Superior temporal gyrus (tissue), 1 donor: ENCODE data around the gene HMCN2.

ENCODE experiments used
- DNase-seq: peaks from one replicate; pipeline ENCODE4 v3.0.0-alpha.2; 2016; ENCODE audit errors: extremely low spot score

The HMCN2 gene

GRCh38 chr9:130364619-130365322, 99.2 kb downstream of the HMCN2 start:
- no peak for DNase-seq

- no peak for DNase-seq
Observed at GRCh38 chr9:130365323-130365721, 99.8 kb downstream of the HMCN2 start.

- DNase-seq = no peak
Observed at GRCh38 chr9:130366072-130366471, 100.5 kb downstream of the HMCN2 start.

GRCh38 chr9:130366888-130367550, 101.5 kb downstream of the HMCN2 start:
- DNase-seq = no peak

- no peak for DNase-seq
Observed at GRCh38 chr9:130368631-130369103, 103.1 kb downstream of the HMCN2 start.

GRCh38 chr9:130370226-130370625, 104.7 kb downstream of the HMCN2 start:
- no peak for DNase-seq

GRCh38 chr9:130371196-130371966, 105.8 kb downstream of the HMCN2 start:
- no peak for DNase-seq

- no peak for DNase-seq
Observed at GRCh38 chr9:130372057-130372456, 106.5 kb downstream of the HMCN2 start.

- DNase-seq = no peak
Observed at GRCh38 chr9:130373679-130374325, 108.2 kb downstream of the HMCN2 start.

- no peak for DNase-seq
Observed at GRCh38 chr9:130377612-130378011, 112.1 kb downstream of the HMCN2 start.

GRCh38 chr9:130378875-130379648, 113.5 kb downstream of the HMCN2 start:
- DNase-seq = no peak

GRCh38 chr9:130379649-130379970, 114.0 kb downstream of the HMCN2 start:
- DNase-seq = no peak

- DNase-seq = no peak
Observed at GRCh38 chr9:130380920-130381469, 115.4 kb downstream of the HMCN2 start.

- DNase-seq = no peak
Observed at GRCh38 chr9:130381660-130382059, 116.1 kb downstream of the HMCN2 start.

GRCh38 chr9:130382096-130382495, 116.5 kb downstream of the HMCN2 start:
- no peak for DNase-seq

- DNase-seq = no peak
Observed at GRCh38 chr9:130382636-130383349, 117.2 kb downstream of the HMCN2 start.

GRCh38 chr9:130383350-130383715, 117.8 kb downstream of the HMCN2 start:
- DNase-seq = no peak

- no peak for DNase-seq
Observed at GRCh38 chr9:130383979-130384676, 118.6 kb downstream of the HMCN2 start.

GRCh38 chr9:130385257-130385656, 119.7 kb downstream of the HMCN2 start:
- DNase-seq = no peak

- no peak for DNase-seq
Observed at GRCh38 chr9:130387398-130387797, 121.8 kb downstream of the HMCN2 start.
